HCT116 (cell line): ENCODE data around the gene FNDC8. TPM values are rescaled to one million over a fixed set of nuclear protein-coding genes. Genes with fewer than 3 reads are reported as not detected.

Experiments used
- ATAC-seq: fragments of 200-7000 bp; cut with Tn5 transposase; 2 replicates; pipeline ENCODE4 v1.9.1; 2020; ENCODE audit warnings: mild to moderate bottlenecking, moderate library complexity
- BruUV-seq: library from RNA; stranded (reverse); fragments of 400-500 nt; replicated peaks from 2 replicates; lab custom pipeline; 2021; lab: Mats Ljungman, UMichigan
- CTCF ChIA-PET: fragments of 300-600 bp; sonication (Branson Sonifier 250); formaldehyde crosslinking; loops from one replicate; lab custom pipeline; 2021; ENCODE audit warnings: antibody characterized with exemption; lab: Charles Lee
- POLR2A ChIA-PET: fragments of 300-600, 350-600 bp; sonication (Branson Sonifier 250); formaldehyde crosslinking; loops from one replicate; lab custom pipeline; 2021; ENCODE audit warnings: antibody characterized with exemption; lab: Charles Lee
- RAD21 ChIA-PET, 2 experiments: fragments of 300-600 bp; sonication (Branson Sonifier 250); formaldehyde crosslinking; loops; one replicate each; lab custom pipeline; 2023; ENCODE audit warnings: low total read pairs in 2 of 2; ENCODE audit not compliant: uncharacterized antibody in 2 of 2, unreplicated experiment in 2 of 2, low non-redundant PET in 1 of 2; lab: Charles Lee
- DNase-seq: peaks from one replicate; pipeline ENCODE4 v3.0.0-alpha.2; 2010; ENCODE audit warnings: low read depth, low spot score
- H2AFZ ChIP-seq: fragments of 200-600 bp; shearing (Covaris generic), sonication (generic); 2 replicates; pipeline ENCODE4 v1.6.1; 2017; ENCODE audit warnings: low read depth, mixed run types, mixed read lengths, antibody characterized with exemption, low read length; ENCODE audit not compliant: poor library complexity, severe bottlenecking
- H3K27ac ChIP-seq: 2 replicates; pipeline ENCODE4 v1.5.1; 2012; ENCODE audit warnings: low read depth, low read length
- H3K27me3 ChIP-seq: fragments of 200-600 bp; sonication (generic); 2 replicates; pipeline ENCODE4 v1.6.1; 2016; ENCODE audit warnings: mixed run types, low read length, mixed read lengths; ENCODE audit not compliant: insufficient read depth
- H3K36me3 ChIP-seq, 2 experiments: fragments of 200-500 bp in 1 of 2; fragments of 200-600 bp in 1 of 2; sonication (Bioruptor generic) in 1 of 2; sonication (generic) in 1 of 2; 2 replicates each; pipeline versions ENCODE4 v1.5.1 to v1.6.1; 2014 to 2016; ENCODE audit warnings: low read length in 2 of 2, inconsistent platforms in 1 of 2, mixed read lengths in 1 of 2, mixed run types in 1 of 2; ENCODE audit not compliant: insufficient read depth in 2 of 2, control insufficient read depth in 1 of 2
- H3K4me1 ChIP-seq, 2 experiments: fragments of 200-600 bp in 1 of 2; sonication (generic) in 1 of 2; 2 replicates each; pipeline versions ENCODE4 v1.5.1 to v1.6.1; 2012 to 2017; ENCODE audit warnings: low read length in 2 of 2, inconsistent platforms in 1 of 2, mild to moderate bottlenecking in 1 of 2, mixed read lengths in 1 of 2, mixed run types in 1 of 2, moderate library complexity in 1 of 2; ENCODE audit not compliant: insufficient read depth in 2 of 2, control insufficient read depth in 1 of 2
- H3K4me2 ChIP-seq: fragments of 200-600 bp; sonication (generic); 2 replicates; pipeline ENCODE4 v1.6.1; 2017; ENCODE audit warnings: mixed run types, low read length, mixed read lengths
- H3K4me3 ChIP-seq, 2 experiments: fragments of 200-600 bp in 1 of 2; sonication (generic) in 1 of 2; replicated peaks in 1 of 2; 2 replicates each; pipeline ENCODE4 v1.5.1; 2011 to 2016; ENCODE audit warnings: low read length in 2 of 2, control low read depth in 1 of 2, low read depth in 1 of 2, mild to moderate bottlenecking in 1 of 2, mixed read lengths in 1 of 2, mixed run types in 1 of 2
- H3K79me2 ChIP-seq: fragments of 200-600 bp; sonication (generic); 2 replicates; pipeline ENCODE4 v1.6.1; 2017; ENCODE audit warnings: mild to moderate bottlenecking, mixed run types, low read length, moderate library complexity, mixed read lengths; ENCODE audit not compliant: insufficient read depth
- H3K9ac ChIP-seq: fragments of 200-600 bp; sonication (generic); 2 replicates; pipeline ENCODE4 v1.6.1; 2016; ENCODE audit warnings: low read length, mixed read lengths
- H3K9me2 ChIP-seq: fragments of 200-600 bp; sonication (generic), shearing (Covaris generic); 2 replicates; pipeline ENCODE4 v1.6.1; 2017; ENCODE audit warnings: mixed run types, mild to moderate bottlenecking, moderate library complexity; ENCODE audit not compliant: insufficient read depth
- H3K9me3 ChIP-seq, 2 experiments: fragments of 200-500 bp in 1 of 2; fragments of 200-600 bp in 1 of 2; sonication (Bioruptor generic) in 1 of 2; sonication (generic) in 1 of 2; 2 replicates each; pipeline ENCODE4 v1.6.1; 2014 to 2017; ENCODE audit warnings: low read length in 2 of 2, mixed read lengths in 2 of 2, inconsistent platforms in 1 of 2, low read depth in 1 of 2, mild to moderate bottlenecking in 1 of 2, mixed run types in 1 of 2, moderate library complexity in 1 of 2; ENCODE audit not compliant: control insufficient read depth in 1 of 2, insufficient read depth in 1 of 2
- H4K20me1 ChIP-seq: fragments of 200-600 bp; sonication (generic), shearing (Covaris generic); 2 replicates; pipeline ENCODE4 v1.6.1; 2017; ENCODE audit warnings: mixed run types, mild to moderate bottlenecking, moderate library complexity; ENCODE audit not compliant: insufficient read depth
- CBX3 ChIP-seq: IDR thresholded peaks from 2 replicates; pipeline ENCODE4 v1.6.1; 2012; ENCODE audit warnings: low read depth
- EGR1 ChIP-seq: IDR thresholded peaks from 2 replicates; pipeline ENCODE4 v1.6.1; 2012; ENCODE audit warnings: low read depth
- EZH2 ChIP-seq: fragments of 200-600 bp; sonication (generic); IDR thresholded peaks from 2 replicates; pipeline ENCODE4 v1.6.1; 2017; ENCODE audit warnings: antibody characterized with exemption, mixed run types
- POLR2A ChIP-seq: IDR thresholded peaks from 2 replicates; pipeline ENCODE4 v1.7.0; 2011; ENCODE audit warnings: borderline replicate concordance; ENCODE audit not compliant: insufficient read depth, insufficient read length; ENCODE audit errors: extremely low read depth
- POLR2AphosphoS5 ChIP-seq: IDR thresholded peaks from 2 replicates; pipeline ENCODE4 v1.6.1; 2011; ENCODE audit warnings: mild to moderate bottlenecking, low read depth, low read length, moderate library complexity
- TCF7L2 ChIP-seq: IDR thresholded peaks from 2 replicates; pipeline ENCODE4 v1.7.0; 2011; ENCODE audit warnings: borderline replicate concordance, inconsistent platforms; ENCODE audit not compliant: insufficient read depth, insufficient read length; ENCODE audit errors: extremely low read depth
- YY1 ChIP-seq: IDR thresholded peaks from 2 replicates; pipeline ENCODE4 v1.6.1; 2011; ENCODE audit warnings: low read length, low read depth, moderate library complexity, mild to moderate bottlenecking; ENCODE audit not compliant: insufficient replicate concordance; ENCODE audit errors: extremely low read depth
- ZBTB33 ChIP-seq: IDR thresholded peaks from 2 replicates; pipeline ENCODE4 v1.6.1; 2011; ENCODE audit warnings: mild to moderate bottlenecking, low read length, moderate library complexity; ENCODE audit not compliant: insufficient replicate concordance; ENCODE audit errors: extremely low read depth
- intact Hi-C: fragments of 100-400 bp; cut with micrococcal nuclease; formaldehyde crosslinking; loops from 2 replicates; pipeline ENCODE4 v1.10.0; 2022
- total RNA-seq: library from RNA; stranded (reverse); gene quantifications from one replicate; pipeline ENCODE4 v1.2.1, GENCODE V29; 2021; ENCODE audit not compliant: unreplicated experiment
- TF ChIP-seq, protein P1 (sequence below): IDR thresholded peaks from 2 replicates; pipeline ENCODE4 v1.6.1; 2012

The FNDC8 gene
- total RNA-seq, 1 experiment from 2014 or later, result not detected

DNA sequence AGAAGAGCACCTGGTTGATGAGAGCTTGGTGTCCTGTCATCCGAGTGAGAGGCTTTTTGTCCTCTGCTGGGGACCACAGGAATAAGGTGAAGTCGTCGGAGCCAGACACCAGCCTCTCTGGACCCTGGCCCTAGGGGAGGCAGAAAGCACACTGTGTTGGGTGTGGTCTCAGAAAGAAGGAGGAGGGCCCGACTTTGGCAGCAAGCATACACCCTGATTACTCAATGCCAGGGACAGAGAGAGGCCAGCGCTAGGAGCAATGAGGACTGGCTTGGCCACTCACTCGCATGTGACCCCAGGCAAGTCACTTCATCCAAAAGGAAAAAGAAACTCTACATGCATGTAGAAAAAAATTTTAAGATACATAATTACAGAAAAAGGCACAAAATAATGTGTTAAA lies 13.9 kb downstream of the FNDC8 start:
- ATAC-seq (no peak), DNase-seq (no peak)
- Histone ChIP-seq H3K27ac (no peak overlapping the region), H3K4me3 (no peak overlapping the region), H3K9me2 (no peaks in the 10 kb centered on the region), H3K36me3 (peaks cover 51 to 89% of the 10 kb centered on the region in 2 experiments), H3K4me1 (no peaks in the 10 kb centered on the region)
- intact Hi-C loops, result no loop called here
- CTCF ChIA-PET, result no interaction called here
- no peak for TF ChIP-seq EZH2
- no peak for TF ChIP-seq POLR2AphosphoS5
- TF ChIP-seq ZBTB33, result no peak
- TF ChIP-seq POLR2A, result no peak
- TF ChIP-seq YY1, result no peak
- no peak for TF ChIP-seq EGR1
- TF ChIP-seq CBX3, result no peak
- TF ChIP-seq, all 23 proteins: peak for 0
- no peaks in the 10 kb centered on the region for H3K9me3 ChIP-seq
- no peak overlapping the region for H2AFZ ChIP-seq
- H3K9ac ChIP-seq, result no peak overlapping the region
- no TSS peak for BruUV-seq
- H3K4me2 ChIP-seq, result no peak overlapping the region
- H4K20me1 ChIP-seq, result no peaks in the 10 kb centered on the region; the same call in 1 of the 2 replicates
- no peaks in the 10 kb centered on the region for H3K27me3 ChIP-seq
- RAD21 ChIA-PET, result no interaction called here
- POLR2A ChIA-PET, result no interaction called here
- H3K79me2 ChIP-seq, result peaks cover 27% of the 10 kb centered on the region

- Histone ChIP-seq H3K4me3 (no peak overlapping the region), H3K4me1 (peaks cover 3 to 10% of the 10 kb centered on the region in 2 experiments; a peak in 3 of 4 replicates), H3K79me2 (peaks cover 46% of the 10 kb centered on the region), H4K20me1 (no peaks in the 10 kb centered on the region; the same call in 1 of the 2 replicates), H3K9ac (no peak overlapping the region), H3K9me3 (no peaks in the 10 kb centered on the region), H3K36me3 (peaks cover 44 to 66% of the 10 kb centered on the region in 2 experiments), H3K4me2 (no peak overlapping the region), H2AFZ (no peak overlapping the region), H3K27ac (no peak overlapping the region), H3K27me3 (no peaks in the 10 kb centered on the region), H3K9me2 (no peaks in the 10 kb centered on the region)
- BruUV-seq, result no TSS peak
- ChIA-PET RAD21 (no interaction called here), CTCF (no interaction called here), POLR2A (no interaction called here)
- ATAC-seq, result no peak
- no peak for DNase-seq
- intact Hi-C loops, result no loop called here
- TF ChIP-seq YY1 (no peak), EGR1 (no peak), TCF7L2 (no peak)
- TF ChIP-seq, protein P1, sequence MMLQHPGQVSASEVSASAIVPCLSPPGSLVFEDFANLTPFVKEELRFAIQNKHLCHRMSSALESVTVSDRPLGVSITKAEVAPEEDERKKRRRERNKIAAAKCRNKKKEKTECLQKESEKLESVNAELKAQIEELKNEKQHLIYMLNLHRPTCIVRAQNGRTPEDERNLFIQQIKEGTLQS, result no peak
Observed at GRCh38 chr17:35138218-35138617, 16.8 kb downstream of the FNDC8 start.
